IPS DF 4.7 (cell line): Measurements from ENCODE around the gene EXOSC9.
"Not testable (repeated sequence)": the region's sequence is repeated elsewhere in the genome, so short reads cannot be mapped to it uniquely, and the experiment has no call there.

Source experiments
- DNase-seq: peaks from one replicate; pipeline ENCODE4 v3.0.0-alpha.2; 2013; ENCODE audit warnings: low spot score; ENCODE audit errors: extremely low read depth

Gene EXOSC9, protein sequence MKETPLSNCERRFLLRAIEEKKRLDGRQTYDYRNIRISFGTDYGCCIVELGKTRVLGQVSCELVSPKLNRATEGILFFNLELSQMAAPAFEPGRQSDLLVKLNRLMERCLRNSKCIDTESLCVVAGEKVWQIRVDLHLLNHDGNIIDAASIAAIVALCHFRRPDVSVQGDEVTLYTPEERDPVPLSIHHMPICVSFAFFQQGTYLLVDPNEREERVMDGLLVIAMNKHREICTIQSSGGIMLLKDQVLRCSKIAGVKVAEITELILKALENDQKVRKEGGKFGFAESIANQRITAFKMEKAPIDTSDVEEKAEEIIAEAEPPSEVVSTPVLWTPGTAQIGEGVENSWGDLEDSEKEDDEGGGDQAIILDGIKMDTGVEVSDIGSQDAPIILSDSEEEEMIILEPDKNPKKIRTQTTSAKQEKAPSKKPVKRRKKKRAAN

DNA sequence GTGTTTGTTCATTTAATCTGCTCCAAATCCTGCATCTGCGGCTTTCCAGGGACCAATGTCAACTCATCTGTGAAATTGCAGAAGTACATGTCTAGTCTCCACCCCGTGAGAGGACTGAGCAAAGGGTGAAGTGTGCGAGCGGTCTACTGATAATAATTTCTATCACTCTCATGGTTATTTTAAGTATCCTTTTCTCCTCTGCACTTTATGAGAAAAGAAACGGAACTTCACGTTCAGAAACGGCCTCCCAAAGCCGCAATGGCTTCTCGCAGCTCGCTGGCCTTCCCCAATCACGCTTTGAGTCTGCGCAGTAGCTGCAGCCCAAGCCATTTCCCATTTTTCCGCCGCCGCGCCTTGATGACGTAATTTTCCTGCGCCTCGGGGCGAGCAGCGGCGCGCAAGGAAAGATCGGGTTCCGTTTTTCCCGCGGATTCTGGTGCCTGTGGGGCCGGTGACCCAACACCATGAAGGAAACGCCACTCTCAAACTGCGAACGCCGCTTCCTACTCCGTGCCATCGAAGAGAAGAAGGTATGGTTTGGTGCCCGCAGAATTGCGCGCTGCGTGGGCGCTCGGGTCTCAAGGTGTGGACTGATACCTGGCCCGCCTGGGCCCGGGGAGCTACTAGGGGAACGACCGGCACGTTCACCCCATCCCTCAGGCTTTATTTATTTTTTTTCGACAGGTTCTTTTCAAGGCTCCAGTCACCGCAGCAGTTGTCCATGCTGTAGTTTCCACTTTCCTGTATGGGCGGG is at the start of gene EXOSC9:
EXOSC9 (plus strand) TSS at position 363 of the 754 bp plus-strand sequence; CDS start at position 465, 102 bp downstream.
- no peak for DNase-seq

DNA sequence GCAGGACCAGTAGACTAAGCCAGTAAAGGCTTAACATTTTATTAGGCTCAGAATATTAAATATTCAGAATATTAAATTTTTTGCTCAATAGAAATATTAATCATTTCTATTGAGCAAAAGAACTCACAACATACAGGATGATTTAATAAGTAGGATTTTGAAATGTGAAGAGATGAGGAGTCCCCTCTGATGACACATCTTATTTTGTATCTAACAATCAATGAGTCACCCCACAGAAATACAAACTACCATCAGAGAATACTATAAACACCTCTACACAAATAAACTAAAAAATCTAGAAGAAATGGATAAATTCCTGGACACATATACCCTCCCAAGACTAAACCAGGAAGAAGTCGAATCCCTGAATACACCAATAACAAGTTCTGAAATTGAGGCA is 49.0 kb upstream of the EXOSC9 start:
- not testable (repeated sequence) for DNase-seq

DNA sequence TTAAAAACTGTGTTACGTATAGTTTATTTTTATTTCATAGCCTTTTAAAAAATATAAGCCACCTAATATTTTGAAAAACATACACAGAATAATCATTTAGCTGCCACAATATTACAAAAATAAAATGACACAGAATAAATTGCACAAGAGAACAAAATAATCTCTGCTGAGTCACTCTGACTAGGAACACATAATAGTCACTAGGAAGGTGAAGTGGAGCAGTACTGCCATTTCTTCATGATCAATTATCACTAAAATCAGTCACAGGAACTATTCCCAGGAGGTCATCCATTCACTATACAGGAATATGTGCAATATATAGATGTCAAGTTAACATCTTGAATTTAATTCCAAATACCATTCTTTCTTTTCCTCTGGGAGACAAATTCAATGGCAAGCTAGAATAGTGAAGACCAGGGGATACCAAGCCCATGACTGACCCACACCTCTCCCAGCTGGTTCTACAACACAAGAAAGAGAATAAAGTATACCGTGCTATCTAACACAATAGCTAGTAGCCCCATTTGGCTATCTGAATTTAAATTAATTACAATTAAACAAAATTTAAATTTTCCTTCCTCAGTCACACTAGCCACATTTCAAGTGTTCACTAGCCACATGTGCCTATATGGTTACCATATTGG is 42.1 kb upstream of the EXOSC9 start:
- no peak for DNase-seq

DNA sequence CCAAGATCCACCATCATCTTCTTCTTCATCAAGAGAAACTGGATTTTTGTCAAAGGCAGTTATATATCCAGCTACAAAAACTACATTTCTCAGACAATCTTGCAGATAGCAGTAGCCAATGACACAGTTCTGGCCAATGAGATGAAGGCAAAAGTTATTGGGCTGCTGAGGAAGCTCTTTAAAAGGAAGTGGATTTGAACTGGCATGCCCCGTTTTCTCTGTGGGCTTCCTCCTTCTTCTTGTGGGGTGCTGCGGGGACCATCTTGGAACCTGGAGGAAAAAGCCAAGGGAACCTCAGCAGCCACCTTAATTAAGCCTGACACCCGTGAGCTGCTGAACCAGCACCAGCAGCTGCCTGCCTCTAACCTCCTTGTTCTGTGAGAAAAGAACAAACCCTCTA is 40.9 kb upstream of the EXOSC9 start:
- no peak for DNase-seq

DNA sequence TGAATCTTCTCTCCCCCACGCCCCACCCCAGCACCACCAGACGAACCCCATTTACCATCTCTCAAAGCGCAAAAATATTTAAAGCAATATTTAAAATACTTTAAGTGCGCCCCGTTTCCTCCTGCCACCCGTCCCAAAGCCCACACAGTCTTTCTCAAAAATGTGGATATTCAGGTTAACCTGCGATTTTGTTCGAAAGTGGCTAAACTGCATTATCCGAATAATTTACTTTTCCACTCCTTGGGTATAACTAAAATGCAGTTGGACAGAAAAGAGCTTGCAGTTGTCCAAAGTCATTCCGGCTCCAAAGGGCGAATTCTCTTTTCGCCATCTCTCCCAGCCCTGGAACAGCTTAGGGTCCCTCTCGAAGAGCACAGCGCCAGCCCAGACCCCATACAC is 36.8 kb upstream of the EXOSC9 start:
- no peak for DNase-seq

DNA sequence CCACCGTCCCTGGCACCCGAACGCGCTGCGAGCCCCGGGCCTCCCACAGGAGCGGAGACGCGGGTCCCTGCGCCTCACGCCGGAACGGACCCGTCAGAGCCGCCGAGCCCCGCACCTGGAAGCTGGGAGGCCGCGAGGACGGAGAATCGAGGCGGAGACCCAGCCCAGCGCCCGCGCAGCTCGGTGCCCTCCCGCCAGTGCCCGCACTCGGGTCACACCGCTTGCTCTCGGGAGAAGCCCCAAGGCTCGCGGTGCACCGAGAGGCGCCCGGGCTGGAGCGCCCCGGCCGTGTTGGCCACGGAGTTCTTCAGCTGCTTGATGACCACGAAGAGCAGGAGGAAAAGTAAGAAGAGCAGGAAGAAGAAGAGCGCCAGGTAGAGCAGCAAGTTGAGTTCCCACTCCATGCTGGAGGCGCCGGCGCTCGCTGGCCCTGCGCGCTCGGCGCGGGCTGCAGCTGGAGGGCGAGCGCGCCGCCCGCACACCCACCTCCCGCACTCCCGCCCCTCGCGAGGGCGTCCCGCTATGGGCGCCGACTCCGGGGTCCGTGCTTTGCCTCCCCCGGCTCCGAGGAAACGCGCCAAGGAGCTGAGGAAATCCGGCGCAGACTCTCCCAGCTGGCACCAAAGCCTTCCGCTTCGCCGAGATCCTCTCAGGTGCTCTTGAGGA is 36.3 kb upstream of the EXOSC9 start, which contains the start of gene SMIM43:
SMIM43 (minus strand) TSS at position 463 of the 666 bp plus-strand sequence; CDS start at position 404, 59 bp downstream.
- DNase-seq = no peak

DNA sequence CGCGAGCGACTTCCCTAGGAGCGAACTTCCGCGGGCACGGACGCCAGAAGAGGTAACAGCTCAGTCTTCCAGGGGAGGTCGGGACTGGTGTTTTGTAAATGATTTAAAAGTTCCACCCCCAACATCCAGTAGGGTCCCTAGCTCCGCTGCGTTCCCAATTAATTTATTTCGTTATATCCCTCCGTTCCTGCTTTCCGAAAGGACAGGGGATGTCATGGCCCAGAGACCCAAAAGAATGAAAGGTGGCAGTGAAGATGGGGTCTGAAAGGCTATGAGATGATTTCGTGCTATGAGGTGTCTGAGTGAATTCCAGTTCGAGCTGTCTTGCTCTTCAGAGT is 35.8 kb upstream of the EXOSC9 start:
- no peak for DNase-seq

DNA sequence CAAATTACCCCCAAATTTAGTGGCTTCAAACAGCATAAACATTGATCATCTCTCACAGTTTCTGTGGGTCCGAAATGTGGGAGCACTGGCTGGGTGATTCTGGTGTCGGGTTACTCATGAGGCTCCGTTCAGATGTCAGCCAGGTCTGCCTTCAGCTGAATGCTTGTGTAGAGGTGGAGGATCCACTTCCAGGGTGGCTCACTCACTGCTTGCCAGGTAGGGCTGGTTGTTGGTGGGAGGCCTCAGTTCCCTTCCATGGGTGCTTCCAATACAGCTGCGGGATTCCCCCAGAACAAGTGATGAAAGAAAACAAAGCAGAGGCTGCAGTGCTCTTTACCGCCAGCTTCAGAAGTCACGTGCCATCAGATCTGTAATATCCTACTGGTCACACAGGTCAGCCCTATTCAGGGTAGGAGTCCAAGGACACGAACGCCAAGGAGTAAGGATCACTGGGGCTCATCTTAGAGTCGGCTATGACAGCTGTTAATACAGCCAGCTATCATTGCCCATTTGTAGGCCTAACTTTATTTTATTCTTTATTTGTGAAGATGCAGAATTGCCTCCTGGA is 35.1 kb upstream of the EXOSC9 start:
- DNase-seq = no peak

DNA sequence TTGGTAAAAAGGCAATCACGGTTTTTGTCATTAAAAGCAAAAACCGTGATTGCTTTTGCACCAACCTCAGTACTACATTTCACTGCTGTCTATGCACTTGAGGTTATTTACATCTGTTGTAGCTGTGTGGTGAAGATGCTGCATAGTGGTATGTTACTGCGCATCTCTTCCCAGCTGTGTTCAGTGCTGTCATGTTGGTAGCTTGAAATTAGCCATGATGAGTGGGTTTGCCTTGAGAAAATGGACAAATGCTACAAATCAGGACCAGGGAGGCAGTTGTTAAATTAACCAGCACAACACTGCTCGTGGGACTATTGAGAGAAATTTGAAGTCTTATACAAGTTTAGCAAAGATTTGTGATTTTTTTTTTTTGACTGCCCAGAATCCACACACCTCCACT is 34.0 kb upstream of the EXOSC9 start:
- no peak for DNase-seq

DNA sequence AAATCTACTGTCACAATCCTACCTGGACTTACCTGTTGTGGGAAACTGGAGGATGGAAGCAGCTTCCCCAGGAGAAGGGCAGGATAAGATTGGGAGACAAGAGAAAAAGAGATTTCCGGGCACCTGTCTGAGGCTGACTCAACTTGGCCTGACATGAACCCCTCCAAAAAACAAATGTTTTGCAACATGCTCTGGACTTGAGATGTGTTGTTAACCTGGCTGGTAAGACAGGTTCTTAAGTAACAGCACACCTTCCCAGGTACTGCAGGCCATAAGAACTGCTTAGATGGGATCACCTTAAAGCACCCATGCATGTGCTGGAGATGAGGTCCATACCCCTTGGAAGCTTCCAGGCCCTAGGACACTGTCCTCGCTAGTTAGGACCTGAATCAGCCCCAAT is 31.8 kb upstream of the EXOSC9 start:
- no peak for DNase-seq

DNA sequence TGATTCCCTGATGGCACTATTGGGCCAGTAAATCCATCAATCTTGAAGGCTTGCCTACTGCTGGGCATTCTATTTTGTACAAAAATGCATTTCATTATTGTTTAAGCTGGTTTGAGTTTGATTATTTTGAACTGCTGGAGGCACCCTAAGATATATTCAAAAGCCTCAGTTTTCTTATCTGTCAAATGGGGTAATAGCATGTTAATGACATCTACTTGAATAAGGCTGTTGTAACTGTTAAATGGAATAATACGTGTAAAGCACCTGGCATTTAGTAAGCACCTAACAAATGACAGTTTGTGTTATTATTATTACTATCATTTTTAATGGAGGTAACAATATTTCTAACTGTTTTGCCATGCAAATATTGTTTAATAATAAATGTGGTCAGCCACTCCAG is 29.3 kb upstream of the EXOSC9 start:
- DNase-seq = no peak

DNA sequence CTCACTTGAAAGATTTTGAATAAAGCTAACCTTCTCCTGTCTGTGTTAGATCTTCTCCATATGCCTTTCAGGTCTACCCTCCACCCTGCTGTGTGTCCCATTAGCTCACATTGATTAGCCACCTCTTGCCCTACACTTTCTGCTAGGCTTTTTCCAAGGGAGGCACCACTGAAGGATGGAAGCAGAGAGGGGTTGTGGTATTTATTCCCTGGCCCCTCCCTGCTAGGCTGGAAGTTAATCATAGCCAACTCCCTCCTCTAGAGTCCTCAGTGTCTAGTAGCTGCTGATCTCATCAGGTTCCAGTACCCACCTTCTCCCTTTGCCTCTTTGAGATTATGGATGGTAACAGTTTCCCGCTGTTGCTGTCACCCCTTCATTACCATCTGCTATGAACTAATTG is 27.2 kb upstream of the EXOSC9 start:
- no peak for DNase-seq

DNA sequence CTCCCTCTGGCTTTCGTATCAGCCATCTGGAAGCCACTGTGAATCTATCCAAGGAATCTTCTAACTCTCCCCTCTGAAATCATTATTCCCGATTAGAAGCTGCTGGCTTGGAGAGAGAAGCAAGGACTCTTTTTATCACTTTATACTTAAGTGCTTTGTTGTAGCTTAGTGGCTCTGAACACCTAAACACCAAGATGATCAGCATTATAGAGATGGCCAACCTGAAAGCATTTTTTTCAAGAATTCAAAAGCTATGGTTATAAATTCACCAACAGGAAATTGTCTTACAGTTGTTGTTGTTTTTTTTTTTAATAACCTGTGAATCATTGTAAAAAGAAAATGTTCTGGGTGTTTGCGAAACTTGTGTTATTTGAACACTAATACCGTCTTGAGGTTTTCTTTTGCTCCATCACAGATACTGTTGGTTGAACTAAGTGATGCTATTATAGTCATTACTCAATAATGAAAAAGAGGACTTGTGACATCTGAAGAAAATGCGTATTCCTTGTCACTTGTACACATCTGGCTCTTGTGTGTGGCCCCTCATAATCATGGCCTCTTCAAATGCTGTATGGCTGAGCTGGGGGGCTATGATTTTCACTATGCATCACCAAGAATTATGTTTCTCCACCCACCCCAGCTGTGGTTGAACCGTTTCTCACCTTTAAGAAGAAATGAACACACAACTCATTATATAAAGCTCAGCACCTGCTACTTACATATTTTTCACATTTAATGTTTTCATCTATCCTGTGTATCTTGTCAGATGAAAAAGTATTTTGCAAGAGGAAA is 24.3 kb upstream of the EXOSC9 start:
- DNase-seq = no peak

DNA sequence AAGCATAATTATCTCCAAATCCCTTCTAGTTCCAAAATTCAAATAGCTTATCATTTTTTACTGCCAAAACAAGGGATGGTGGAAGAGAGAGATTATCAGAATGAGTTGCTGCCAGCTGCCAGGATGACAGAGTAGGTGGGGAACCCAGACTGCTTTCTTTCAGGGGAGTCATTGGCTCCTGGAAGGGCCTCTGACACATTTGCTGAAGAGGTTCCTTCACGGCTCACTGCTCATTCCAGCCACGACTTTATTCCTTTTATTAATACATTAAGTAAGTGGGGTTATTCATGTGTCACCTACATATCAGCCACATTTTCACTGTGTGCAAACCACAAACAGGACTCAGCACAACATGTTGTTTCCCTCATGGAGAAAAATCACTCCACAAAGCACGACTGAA is 23.5 kb upstream of the EXOSC9 start:
- DNase-seq = no peak

DNA sequence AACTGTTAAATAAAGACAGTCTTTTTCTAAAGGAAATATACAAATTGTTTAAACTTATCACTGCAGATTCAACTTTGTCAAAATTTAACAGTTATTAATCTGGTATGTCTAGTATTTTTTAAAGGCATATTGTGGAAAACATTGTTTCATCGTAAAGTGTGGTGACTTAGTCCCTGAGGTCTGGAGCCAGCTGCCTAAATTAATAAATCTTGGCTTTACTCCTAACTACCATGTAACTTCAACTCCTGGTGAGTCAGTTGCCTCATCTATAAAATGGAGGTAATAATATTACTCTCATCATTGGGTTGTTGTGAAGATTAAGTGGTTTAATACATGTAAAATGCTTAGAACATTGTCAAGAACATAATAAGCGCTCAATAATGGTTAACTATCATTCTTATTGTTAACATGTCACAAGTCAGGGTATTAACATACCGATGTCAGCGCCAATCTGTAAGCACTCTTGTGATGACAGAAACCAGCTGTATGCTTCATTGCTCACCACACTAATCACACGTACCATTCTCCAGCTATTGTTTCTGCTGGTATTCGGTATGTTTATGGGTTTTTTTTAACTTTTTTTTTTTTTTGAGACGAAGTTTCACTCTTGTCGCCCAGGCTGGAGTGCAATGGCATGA is 22.0 kb upstream of the EXOSC9 start:
- DNase-seq = no peak

DNA sequence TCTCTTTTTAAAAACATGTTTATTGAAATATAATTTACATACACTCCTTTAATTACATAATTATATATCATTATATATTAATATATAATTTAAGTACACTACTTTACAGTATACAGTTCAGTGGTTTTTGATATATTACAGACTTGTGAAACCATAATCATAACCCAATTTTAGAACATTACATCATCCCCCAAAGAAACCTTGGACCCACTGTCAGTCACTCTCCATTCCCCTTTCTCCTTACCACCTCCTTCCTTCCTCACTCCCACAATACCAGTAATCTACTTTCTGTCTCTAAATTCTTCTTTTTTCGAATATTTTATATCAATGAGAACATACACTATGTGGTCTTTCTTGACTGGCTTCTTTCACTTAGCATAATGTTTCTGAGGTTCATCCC is 17.9 kb upstream of the EXOSC9 start:
- no peak for DNase-seq

DNA sequence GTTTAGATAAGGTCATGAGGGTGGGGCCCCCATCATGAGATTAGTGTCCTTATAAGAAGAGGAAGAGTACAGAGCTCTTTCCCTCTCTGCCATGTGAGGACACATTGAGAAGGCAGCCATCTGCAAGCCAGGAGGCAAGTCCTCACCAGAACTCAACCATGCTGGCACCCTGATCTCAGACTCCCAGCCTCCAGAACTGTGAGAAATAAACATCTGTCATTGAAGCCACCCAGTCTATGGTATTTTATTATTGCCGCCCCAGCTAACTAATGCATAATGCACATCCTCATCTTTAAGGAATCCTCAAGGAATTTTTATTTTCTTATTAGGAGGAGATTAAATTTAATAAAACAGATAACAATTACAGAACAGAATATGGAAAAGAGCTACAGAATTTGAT is 16.7 kb upstream of the EXOSC9 start:
- no peak for DNase-seq

DNA sequence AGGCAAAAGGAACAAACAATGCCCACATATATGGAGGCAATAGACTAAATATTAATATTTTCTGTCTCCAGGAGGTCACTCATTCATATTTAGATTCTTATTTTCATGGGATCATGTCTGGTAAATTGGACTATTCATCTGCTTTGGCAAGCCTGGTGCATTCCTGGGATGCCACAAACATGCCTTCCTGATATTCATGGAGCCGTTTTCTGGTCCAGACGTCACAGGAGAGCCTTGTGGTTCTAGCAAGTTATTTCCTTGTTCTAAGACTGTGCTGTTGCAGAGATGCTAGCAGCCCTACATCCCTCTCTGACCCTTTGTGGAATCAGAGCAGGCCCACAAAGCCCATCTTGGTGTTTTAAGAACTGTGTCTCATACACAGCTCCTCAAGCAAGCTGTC is 16.1 kb upstream of the EXOSC9 start:
- no peak for DNase-seq

DNA sequence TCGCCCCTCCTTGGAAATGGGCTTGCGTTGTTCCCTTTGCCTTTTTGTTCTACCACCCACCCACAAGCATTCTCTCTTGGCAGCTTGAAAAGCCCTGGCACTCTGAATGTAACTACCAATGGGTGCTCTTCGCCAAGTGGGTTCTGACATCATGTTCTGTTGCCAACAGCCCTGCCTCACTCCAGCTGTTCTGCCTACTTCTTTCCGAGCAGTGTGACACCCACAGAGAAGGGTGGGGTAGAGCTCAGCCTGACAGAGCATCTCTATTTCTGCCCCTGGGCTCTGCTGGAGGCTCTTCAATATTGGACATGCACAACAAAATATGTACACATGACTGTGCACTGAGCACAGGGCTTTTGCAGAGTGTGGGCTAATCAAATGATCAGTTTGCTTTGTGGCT is 15.6 kb upstream of the EXOSC9 start:
- DNase-seq = no peak

DNA sequence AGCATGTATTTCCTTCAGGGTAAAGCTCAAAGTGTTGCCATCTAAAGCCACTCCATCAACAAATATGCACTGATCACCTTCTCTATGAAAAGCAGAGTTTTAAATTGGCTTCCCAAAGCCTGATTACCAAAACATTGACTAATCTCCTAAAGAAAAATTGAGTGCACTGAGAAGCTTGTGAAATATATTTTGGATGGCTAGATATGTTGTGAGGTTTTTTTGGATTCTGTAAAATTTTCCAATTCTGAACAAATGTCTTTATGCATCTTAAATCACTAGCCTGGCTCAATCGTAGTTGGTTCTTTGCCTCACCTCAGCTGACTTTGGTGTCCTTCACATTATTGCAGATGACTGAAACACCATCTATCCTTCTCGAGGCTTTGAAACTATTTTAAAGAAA is 14.9 kb upstream of the EXOSC9 start:
- no peak for DNase-seq
